H1 (cell line): Measurements from ENCODE around the gene TRIM67. TPM values are rescaled to one million over a fixed set of nuclear protein-coding genes. Genes with fewer than 3 reads are reported as not detected.

Experiments
- CTCF ChIA-PET: fragments of 300-600 bp; sonication (Branson Sonifier 250); formaldehyde crosslinking; loops from one replicate; lab custom pipeline; 2021; ENCODE audit not compliant: partially characterized antibody; lab: Charles Lee
- POLR2A ChIA-PET: fragments of 300-600 bp; sonication (Branson Sonifier 250); formaldehyde crosslinking; loops from one replicate; lab custom pipeline; 2021; ENCODE audit warnings: inconsistent platforms; ENCODE audit not compliant: partially characterized antibody; lab: Charles Lee
- DNase-seq, 2 experiments: peaks; one replicate each; pipeline versions ENCODE4 v3.0.0 to v3.0.0-alpha.2; 2010 to 2022; ENCODE audit warnings: low spot score in 2 of 2, low read depth in 1 of 2, mixed read lengths in 1 of 2
- FAIRE-seq: peaks from 2 replicates; lab custom pipeline; 2011; peaks lifted over from hg19 to GRCh38; lab: Jason Lieb, UNC
- H2AFZ ChIP-seq: 2 replicates; pipeline ENCODE4 v1.8.1; 2012; ENCODE audit warnings: low read length, inconsistent platforms
- H2AK5ac ChIP-seq: 2 replicates; pipeline ENCODE4 v1.6.1; 2013; ENCODE audit warnings: low read depth, low read length
- H2BK120ac ChIP-seq: replicated peaks from 2 replicates; pipeline ENCODE3; 2013; ENCODE audit warnings: low read depth, low read length, inconsistent platforms
- H2BK12ac ChIP-seq: 2 replicates; pipeline ENCODE4 v1.6.1; 2013; ENCODE audit warnings: low read depth, low read length
- H2BK15ac ChIP-seq: 2 replicates; pipeline ENCODE4 v1.6.1; 2013; ENCODE audit warnings: low read length
- H2BK20ac ChIP-seq: 2 replicates; pipeline ENCODE4 v1.6.1; 2013; ENCODE audit warnings: low read length
- H2BK5ac ChIP-seq: 2 replicates; pipeline ENCODE4 v1.6.1; 2013; ENCODE audit warnings: low read depth, low read length
- H3K14ac ChIP-seq: 2 replicates; pipeline ENCODE4 v1.6.1; 2013; ENCODE audit warnings: inconsistent platforms; ENCODE audit not compliant: insufficient read length
- H3K18ac ChIP-seq: 2 replicates; pipeline ENCODE4 v1.6.1; 2013; ENCODE audit warnings: low read length; ENCODE audit errors: extremely low read depth
- H3K23ac ChIP-seq: 2 replicates; pipeline ENCODE4 v1.6.1; 2013; ENCODE audit warnings: inconsistent platforms; ENCODE audit not compliant: insufficient read length
- H3K23me2 ChIP-seq: 2 replicates; pipeline ENCODE4 v1.6.1; 2013; ENCODE audit warnings: low read depth, low read length
- H3K27ac ChIP-seq: 2 replicates; pipeline ENCODE4 v1.6.1; 2011; ENCODE audit warnings: low read depth, low read length, inconsistent platforms
- H3K27me3 ChIP-seq, 4 experiments: replicated peaks in 1 of 4; 1 replicate in 1 of 4; 2 replicates in 3 of 4; pipeline versions ENCODE4 v1.6.1 to v1.8.1; 2011 to 2013; ENCODE audit warnings: low read length in 3 of 4, mild to moderate bottlenecking in 3 of 4, inconsistent platforms in 2 of 4, mixed read lengths in 2 of 4, moderate library complexity in 1 of 4; ENCODE audit not compliant: control insufficient read depth in 3 of 4, insufficient read depth in 3 of 4; ENCODE audit errors: extremely low read depth in 1 of 4
- H3K36me3 ChIP-seq, 4 experiments: 2 replicates each; pipeline versions ENCODE4 v1.6.1 to v1.8.1; 2011 to 2013; ENCODE audit warnings: mild to moderate bottlenecking in 4 of 4, low read length in 3 of 4, moderate library complexity in 2 of 4, control low read depth in 1 of 4, inconsistent platforms in 1 of 4; ENCODE audit not compliant: insufficient read depth in 4 of 4, control insufficient read depth in 2 of 4
- H3K4ac ChIP-seq: replicated peaks from 2 replicates; pipeline ENCODE3; 2013; ENCODE audit warnings: low read length, low read depth, mixed read lengths, inconsistent platforms; ENCODE audit not compliant: insufficient read length
- H3K4me1 ChIP-seq, 4 experiments: replicated peaks in 1 of 4; 1 replicate in 1 of 4; 2 replicates in 3 of 4; pipeline versions ENCODE4 v1.6.1 to v1.8.1; 2011 to 2013; ENCODE audit warnings: low read length in 3 of 4, inconsistent platforms in 2 of 4, mixed read lengths in 1 of 4; ENCODE audit not compliant: insufficient read depth in 4 of 4, control insufficient read depth in 3 of 4
- H3K4me2 ChIP-seq, 2 experiments: 2 replicates each; pipeline versions ENCODE4 v1.6.1 to v1.8.1; 2011 to 2013; ENCODE audit warnings: low read depth in 2 of 2, low read length in 2 of 2, control low read depth in 1 of 2, inconsistent platforms in 1 of 2, mild to moderate bottlenecking in 1 of 2; ENCODE audit not compliant: insufficient read depth in 1 of 2
- H3K4me3 ChIP-seq, 4 experiments: fragments of 200-600, 300-600 bp in 1 of 4; sonication (generic), shearing (Covaris generic), sonication (Bioruptor Twin) in 1 of 4; 2 replicates each; pipeline versions ENCODE4 v1.5.1 to v1.8.1; 2011 to 2016; ENCODE audit warnings: low read length in 4 of 4, low read depth in 3 of 4, control low read depth in 2 of 4, inconsistent platforms in 2 of 4, mild to moderate bottlenecking in 2 of 4, mixed read lengths in 1 of 4, moderate library complexity in 1 of 4; ENCODE audit not compliant: insufficient read depth in 2 of 4; ENCODE audit errors: extremely low read depth in 1 of 4
- H3K56ac ChIP-seq: replicated peaks from 2 replicates; pipeline ENCODE3; 2013; ENCODE audit warnings: low read depth, mild to moderate bottlenecking, mixed read lengths, low read length, inconsistent platforms; ENCODE audit not compliant: insufficient read length
- H3K79me1 ChIP-seq: 2 replicates; pipeline ENCODE4 v1.6.1; 2013; ENCODE audit warnings: low read depth, low read length, control low read depth
- H3K79me2 ChIP-seq, 2 experiments: 2 replicates each; pipeline versions ENCODE4 v1.6.1 to v1.8.1; 2012 to 2013; ENCODE audit warnings: low read length in 2 of 2, mild to moderate bottlenecking in 2 of 2, inconsistent platforms in 1 of 2; ENCODE audit not compliant: insufficient read depth in 2 of 2, control insufficient read depth in 1 of 2
- H3K9ac ChIP-seq, 4 experiments: replicated peaks in 1 of 4; 1 replicate in 1 of 4; 2 replicates in 3 of 4; pipeline versions ENCODE4 v1.6.1 to v1.8.1; 2011 to 2013; ENCODE audit warnings: low read depth in 3 of 4, low read length in 3 of 4, control low read depth in 2 of 4, mild to moderate bottlenecking in 2 of 4, moderate library complexity in 2 of 4, inconsistent platforms in 1 of 4; ENCODE audit errors: extremely low read depth in 1 of 4
- H3K9me3 ChIP-seq, 2 experiments: 2 replicates each; pipeline versions ENCODE4 v1.6.1 to v1.8.1; 2012 to 2013; ENCODE audit warnings: mild to moderate bottlenecking in 2 of 2, moderate library complexity in 2 of 2, control low read depth in 1 of 2, inconsistent platforms in 1 of 2, low read depth in 1 of 2, low read length in 1 of 2, mixed read lengths in 1 of 2; ENCODE audit not compliant: insufficient read depth in 2 of 2
- H4K20me1 ChIP-seq, 2 experiments: replicated peaks in 1 of 2; 2 replicates each; pipeline versions ENCODE3 to v1.8.1; 2011 to 2013; ENCODE audit warnings: inconsistent platforms in 2 of 2, low read length in 2 of 2, mild to moderate bottlenecking in 1 of 2; ENCODE audit not compliant: insufficient read depth in 2 of 2, control insufficient read depth in 1 of 2
- H4K5ac ChIP-seq: 2 replicates; pipeline ENCODE4 v1.6.1; 2013; ENCODE audit warnings: low read length, low read depth, mixed read lengths, inconsistent platforms; ENCODE audit not compliant: insufficient read length
- H4K8ac ChIP-seq: 2 replicates; pipeline ENCODE4 v1.8.0; 2013; ENCODE audit warnings: mild to moderate bottlenecking, moderate library complexity, low read length, inconsistent platforms; ENCODE audit not compliant: insufficient read depth; ENCODE audit errors: extremely low read depth
- H4K91ac ChIP-seq: replicated peaks from 2 replicates; pipeline ENCODE3; 2013; ENCODE audit warnings: low read length, mixed read lengths, inconsistent platforms; ENCODE audit not compliant: insufficient read length
- CHD1 ChIP-seq: IDR thresholded peaks from 2 replicates; pipeline ENCODE4 v1.6.1; 2012; ENCODE audit warnings: low read depth, low read length, improper control_type of control experiment
- POLR2AphosphoS5 ChIP-seq: IDR thresholded peaks from 2 replicates; pipeline ENCODE4 v1.6.1; 2011; ENCODE audit warnings: low read depth, low read length
- RBBP5 ChIP-seq: IDR thresholded peaks from 2 replicates; pipeline ENCODE4 v1.7.1; 2012; ENCODE audit warnings: low read depth, mild to moderate bottlenecking, inconsistent platforms, low read length, moderate library complexity, borderline replicate concordance
- RFX5 ChIP-seq: IDR thresholded peaks from 2 replicates; pipeline ENCODE4 v1.6.1; 2011; ENCODE audit warnings: low read depth, low read length, improper control_type of control experiment, borderline replicate concordance
- TAF1 ChIP-seq: IDR thresholded peaks from 2 replicates; pipeline ENCODE4 v1.6.1; 2011; ENCODE audit warnings: mild to moderate bottlenecking, low read depth, low read length
- TEAD4 ChIP-seq: IDR thresholded peaks from 2 replicates; pipeline ENCODE4 v1.6.1; 2012; ENCODE audit warnings: low read depth, low read length, inconsistent platforms, mixed read lengths
- WGBS, 2 experiments: shearing (Covaris generic) in 1 of 2; methylation state at CpG; one replicate each; pipeline versions ENCODE4 v1.1.6 to v1.1.7; 2013 to 2015; ENCODE audit warnings: low lambda C conversion rate in 2 of 2, mixed read lengths in 2 of 2, inconsistent platforms in 1 of 2, low coverage in 1 of 2, missing lambda C conversion rate in 1 of 2; ENCODE audit not compliant: insufficient replicate concordance in 2 of 2, insufficient coverage in 1 of 2, insufficient read length in 1 of 2; ENCODE audit errors: extremely low coverage in 1 of 2, missing lambda C conversion rate in 1 of 2; 5-methylcytosine and 5-hydroxymethylcytosine counted together
- polyA plus RNA-seq, 7 experiments: library from polyadenylated mRNA; depleted of rRNA in 3 of 7; stranded (reverse) in 5 of 7; unstranded in 2 of 7; fragments of >200 nt in 5 of 7; fragments of 200-250 nt in 2 of 7; gene quantifications; 1 replicate in 5 of 7; 2 replicates in 1 of 7; 4 replicates in 1 of 7; pipeline versions ENCODE4 v1.2.1 to v1.2.3, GENCODE V29; 2011 to 2013; ENCODE audit warnings: missing spikeins in 2 of 7, mixed read lengths in 2 of 7
- total RNA-seq: library from RNA; stranded (reverse); fragmentation: NEBNext Ultra II Directional; extraction: Animal tissue kit (Norgen Biotek cat#: 25700); gene quantifications from 2 replicates; pipeline ENCODE4 v1.2.1, GENCODE V29; 2021

The TRIM67 gene
- total and polyA plus RNA-seq, 2 of the 8 experiments (the other 6 are each of a cell fraction or from before 2014, with no cell fraction given), result under 0.01 TPM; not detected in 1

DNA sequence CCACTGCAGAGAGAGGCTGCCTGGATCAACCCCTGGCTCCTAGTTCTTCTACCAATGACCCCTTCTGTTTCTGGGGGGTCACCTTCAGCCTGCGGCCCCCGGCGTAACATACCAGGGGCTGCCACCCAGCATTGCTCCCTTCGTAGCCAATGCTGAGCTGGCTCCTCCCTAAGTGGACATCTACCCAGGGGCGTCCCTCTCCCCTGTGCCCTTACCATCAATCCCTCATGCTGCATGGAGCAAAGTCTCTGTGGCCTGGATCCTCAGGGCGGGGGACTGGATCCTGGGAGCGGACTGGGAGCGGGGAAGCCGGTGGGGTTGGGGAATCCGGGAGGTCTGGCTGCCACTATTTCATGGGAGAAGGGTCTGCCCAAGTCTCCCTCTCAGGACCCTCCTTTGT, 28.6 kb downstream of the TRIM67 start:
- Histone ChIP-seq H3K79me1 (no peaks in the 10 kb centered on the region), H2BK120ac (no peak overlapping the region), H3K9me3 (no peaks in the 10 kb centered on the region; a peak in 1 of 4 replicates), H4K91ac (no peak overlapping the region), H3K4ac (no peak overlapping the region), H3K23me2 (no peaks in the 10 kb centered on the region), H3K27ac (no peak overlapping the region), H2BK20ac (no peak overlapping the region), H4K8ac (peak overlapping the region; percentile 28), H3K23ac (no peak overlapping the region), H3K56ac (no peak overlapping the region), H3K4me1 (peaks cover 0 to 5% (median 0%) of the 10 kb centered on the region in 4 experiments; a peak in 1 of 7 replicates), H3K14ac (no peak overlapping the region), H2BK12ac (no peak overlapping the region), H3K18ac (no peak overlapping the region), H3K4me3 (no peak overlapping the region), H3K4me2 (no peak overlapping the region), H4K20me1 (peaks cover 0 to 3% of the 10 kb centered on the region in 2 experiments), H4K5ac (no peak overlapping the region), H2BK15ac (no peak overlapping the region), H2AFZ (no peak overlapping the region), H3K36me3 (no peaks in the 10 kb centered on the region), H2BK5ac (no peak overlapping the region), H3K9ac (no peak overlapping the region), H2AK5ac (no peak overlapping the region), H3K79me2 (no peaks in the 10 kb centered on the region), H3K27me3 (peaks cover 0 to 15% (median 5%) of the 10 kb centered on the region in 4 experiments; a peak in 5 of 7 replicates)
- DNase-seq (no peak), FAIRE-seq (no peak)
- 92% methylated on average over 10 of the region's 10 CpGs; no CpG with 5 or more reads in 1 of the 2 experiments for WGBS, 2 experiments
- TF ChIP-seq RBBP5 (no peak), TAF1 (no peak), CHD1 (no peak), POLR2AphosphoS5 (no peak), TEAD4 (no peak), RFX5 (no peak)
- ChIA-PET POLR2A (interaction anchor here (0.7 kb wide), 1 partner anchor 815 kb away, joined by 3 read pairs; no protein-coding TSS in a partner anchor), CTCF (no interaction called here)
